ENCODE measurements around the gene MAN1C1. TPM values are rescaled to one million over a fixed set of nuclear protein-coding genes. Genes with fewer than 3 reads are reported as not detected.

MAN1C1 gene
- total and polyA plus RNA-seq, 2 donors (not counting 3 experiments of a cell fraction or from before 2014, with no cell fraction given) = 1.5 to 4.0 TPM

- BruUV-seq (replicated peaks) = no TSS peak
- Histone ChIP-seq H3K27ac (ENCODE audit: insufficient read depth, low read depth, low read length) (no peak overlapping the region), H3K36me3 (ENCODE audit: control insufficient read depth in 2 of 2, extremely low read depth in 1 of 2, insufficient read depth in 2 of 2, low read length in 2 of 2) (no peaks in the 10 kb centered on the region), H2AFZ (ENCODE audit: low read depth, low read length) (no peak overlapping the region), H3K79me2 (ENCODE audit: control insufficient read depth, insufficient read depth, low read length) (no peaks in the 10 kb centered on the region), H3K9ac (replicated peaks; ENCODE audit: extremely low read depth, insufficient read depth, low read length) (no peak overlapping the region), H3K9me1 (replicated peaks; ENCODE audit: control insufficient read depth, extremely low read depth, insufficient read depth, low read length) (no peaks in the 10 kb centered on the region), H3K4me2 (ENCODE audit: insufficient read depth, low read length) (no peak overlapping the region), H4K20me1 (replicated peaks; ENCODE audit: control insufficient read depth, extremely low read depth, insufficient read depth, low read length) (no peaks in the 10 kb centered on the region), H3K4me3 (replicated peaks in 1 of 3; ENCODE audit: insufficient read depth in 1 of 3, low read depth in 1 of 3, low read length in 3 of 3) (no peak overlapping the region), H3K9me3 (replicated peaks; ENCODE audit: control insufficient read depth, insufficient read depth, low read length) (no peaks in the 10 kb centered on the region), H3K4me1 (ENCODE audit: control insufficient read depth, extremely low read depth, insufficient read depth, low read length) (no peaks in the 10 kb centered on the region), H3K27me3 (ENCODE audit: control insufficient read depth in 2 of 2, insufficient read depth in 2 of 2, low read length in 2 of 2) (no peaks in the 10 kb centered on the region)
- FAIRE-seq (no peak), DNase-seq (ENCODE audit: low read depth, low spot score) (no peak)
- ChIA-PET CTCF (interaction anchor here (1.0 to 2.6 kb wide), 15 partner anchors 9 to 230 kb away, joined by 3 to 22 read pairs (median 6); partner anchors contain the start of gene LDLRAP1), POLR2A (no interaction called here)
- dilution Hi-C loops (cut with MboI; ENCODE audit: extremely low pct_ligation_motif_present, low sequenced_read_pairs) = no loop called here
- intact Hi-C loops (cut with micrococcal nuclease) = no loop called here
- TF ChIP-seq, protein P1, sequence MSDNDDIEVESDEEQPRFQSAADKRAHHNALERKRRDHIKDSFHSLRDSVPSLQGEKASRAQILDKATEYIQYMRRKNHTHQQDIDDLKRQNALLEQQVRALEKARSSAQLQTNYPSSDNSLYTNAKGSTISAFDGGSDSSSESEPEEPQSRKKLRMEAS (IDR thresholded peaks at IDR 0.05; ENCODE audit: insufficient read depth, insufficient read length) = no peak
- TF ChIP-seq POLR2A (IDR thresholded peaks at IDR 0.05; ENCODE audit: low read depth, low read length) (no peak), JUN (IDR thresholded peaks at IDR 0.05; ENCODE audit: borderline replicate concordance, insufficient read depth, insufficient read length, low read depth) (no peak), EZH2 (IDR thresholded peaks at IDR 0.05; ENCODE audit: borderline replicate concordance, low read depth, low read length, severe bottlenecking) (no peak), POLR2AphosphoS5 (IDR thresholded peaks at IDR 0.05; ENCODE audit: insufficient read depth, low read depth, low read length) (no peak), MYC (IDR thresholded peaks at IDR 0.05; ENCODE audit: low read depth, low read length) (no peak), GATA2 (IDR thresholded peaks at IDR 0.05; ENCODE audit: insufficient read depth, insufficient read length, low read depth, low read length) (no peak)
These were observed 43.0 kb upstream of the MAN1C1 start for GRCh38 chr1:25573591-25573930.

GRCh38 chr1:25573961-25574360, 42.6 kb upstream of the MAN1C1 start:
- intact Hi-C loops (cut with micrococcal nuclease) = no loop called here
- TF ChIP-seq, protein P1 (IDR thresholded peaks at IDR 0.05; ENCODE audit: insufficient read depth, insufficient read length) = no peak
- TF ChIP-seq EZH2 (IDR thresholded peaks at IDR 0.05; ENCODE audit: borderline replicate concordance, low read depth, low read length, severe bottlenecking) (no peak), POLR2AphosphoS5 (IDR thresholded peaks at IDR 0.05; ENCODE audit: insufficient read depth, low read depth, low read length) (no peak), MYC (IDR thresholded peaks at IDR 0.05; ENCODE audit: low read depth, low read length) (no peak), GATA2 (IDR thresholded peaks at IDR 0.05; ENCODE audit: insufficient read depth, insufficient read length, low read depth, low read length) (no peak), POLR2A (IDR thresholded peaks at IDR 0.05; ENCODE audit: low read depth, low read length) (no peak), FOS (IDR thresholded peaks at IDR 0.05; ENCODE audit: borderline replicate concordance, insufficient read depth, low read length) (no peak), CTCF (IDR thresholded peaks at IDR 0.05; ENCODE audit: extremely low read depth in 1 of 2, insufficient read depth in 1 of 2, low read depth in 1 of 2, low read length in 2 of 2) (no peak), JUN (IDR thresholded peaks at IDR 0.05; ENCODE audit: borderline replicate concordance, insufficient read depth, insufficient read length, low read depth) (no peak)
- H4K20me1 ChIP-seq (replicated peaks; ENCODE audit: control insufficient read depth, extremely low read depth, insufficient read depth, low read length) = no peaks in the 10 kb centered on the region
- DNase-seq (ENCODE audit: low read depth, low spot score) = no peak
- H3K9me3 ChIP-seq (replicated peaks; ENCODE audit: control insufficient read depth, insufficient read depth, low read length) = no peaks in the 10 kb centered on the region
- no peak overlapping the region for H3K27ac ChIP-seq (ENCODE audit: insufficient read depth, low read depth, low read length)
- no TSS peak for BruUV-seq (replicated peaks)
- no peak overlapping the region for H3K4me2 ChIP-seq (ENCODE audit: insufficient read depth, low read length)
- ChIA-PET POLR2A (no interaction called here), CTCF (interaction anchor here (1.7 to 2.6 kb wide), 4 partner anchors 24 to 229 kb away, joined by 4 to 22 read pairs (median 7); no protein-coding TSS in a partner anchor)
- no peaks in the 10 kb centered on the region for H3K9me1 ChIP-seq (replicated peaks; ENCODE audit: control insufficient read depth, extremely low read depth, insufficient read depth, low read length)
- H3K27me3 ChIP-seq (ENCODE audit: control insufficient read depth in 2 of 2, insufficient read depth in 2 of 2, low read length in 2 of 2) = peaks cover 2% of the 10 kb centered on the region in 2 experiments
- no peak overlapping the region for H3K9ac ChIP-seq (replicated peaks; ENCODE audit: extremely low read depth, insufficient read depth, low read length)
- H3K79me2 ChIP-seq (ENCODE audit: control insufficient read depth, insufficient read depth, low read length) = no peaks in the 10 kb centered on the region
- dilution Hi-C loops (cut with MboI; ENCODE audit: extremely low pct_ligation_motif_present, low sequenced_read_pairs) = no loop called here
- no peak for FAIRE-seq
- H3K4me1 ChIP-seq (ENCODE audit: control insufficient read depth, extremely low read depth, insufficient read depth, low read length) = no peaks in the 10 kb centered on the region
- no peak overlapping the region for H3K4me3 ChIP-seq (replicated peaks in 1 of 3; ENCODE audit: insufficient read depth in 1 of 3, low read depth in 1 of 3, low read length in 3 of 3)
- no peak overlapping the region for H2AFZ ChIP-seq (ENCODE audit: low read depth, low read length)
- H3K36me3 ChIP-seq (ENCODE audit: control insufficient read depth in 2 of 2, extremely low read depth in 1 of 2, insufficient read depth in 2 of 2, low read length in 2 of 2) = no peaks in the 10 kb centered on the region

All from endothelial cell of umbilical vein (primary cell).